Body of pancreas (tissue), 4 donors: ENCODE data around the gene SNX3.

Experiments
- POLR2A ChIP-seq, 3 donors: fragments of 450-650 bp; IDR thresholded peaks; one replicate each; pipeline ENCODE4 v1.6.1; 2016; ENCODE audit warnings: antibody characterized with exemption in 3 of 3, mild to moderate bottlenecking in 2 of 3
- TF ChIP-seq, protein P1 (sequence below), 7 experiments: fragments of 450-650 bp in 4 of 7; fragments of 200-600 bp in 3 of 7; sonication (generic) in 3 of 7; IDR thresholded peaks; one replicate each; pipeline ENCODE4 v1.5.1; 2016 to 2019; ENCODE audit warnings: antibody characterized with exemption in 7 of 7

- TF ChIP-seq, protein P1, sequence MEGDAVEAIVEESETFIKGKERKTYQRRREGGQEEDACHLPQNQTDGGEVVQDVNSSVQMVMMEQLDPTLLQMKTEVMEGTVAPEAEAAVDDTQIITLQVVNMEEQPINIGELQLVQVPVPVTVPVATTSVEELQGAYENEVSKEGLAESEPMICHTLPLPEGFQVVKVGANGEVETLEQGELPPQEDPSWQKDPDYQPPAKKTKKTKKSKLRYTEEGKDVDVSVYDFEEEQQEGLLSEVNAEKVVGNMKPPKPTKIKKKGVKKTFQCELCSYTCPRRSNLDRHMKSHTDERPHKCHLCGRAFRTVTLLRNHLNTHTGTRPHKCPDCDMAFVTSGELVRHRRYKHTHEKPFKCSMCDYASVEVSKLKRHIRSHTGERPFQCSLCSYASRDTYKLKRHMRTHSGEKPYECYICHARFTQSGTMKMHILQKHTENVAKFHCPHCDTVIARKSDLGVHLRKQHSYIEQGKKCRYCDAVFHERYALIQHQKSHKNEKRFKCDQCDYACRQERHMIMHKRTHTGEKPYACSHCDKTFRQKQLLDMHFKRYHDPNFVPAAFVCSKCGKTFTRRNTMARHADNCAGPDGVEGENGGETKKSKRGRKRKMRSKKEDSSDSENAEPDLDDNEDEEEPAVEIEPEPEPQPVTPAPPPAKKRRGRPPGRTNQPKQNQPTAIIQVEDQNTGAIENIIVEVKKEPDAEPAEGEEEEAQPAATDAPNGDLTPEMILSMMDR (IDR thresholded peaks at IDR 0.05): no peak
- no peak for TF ChIP-seq POLR2A (IDR thresholded peaks at IDR 0.05)
Measured at GRCh38 chr6:108167449-108168089, 93.3 kb downstream of the SNX3 start.
